CD4-positive, alpha-beta T cell treated with Interleukin-4 for 1 hour (primary cell): ENCODE data around the gene GHR.

Experiments
- DNase-seq, 2 donors: peaks; one replicate each; pipeline ENCODE4 v3.0.0-alpha.2; 2020 to 2022

Gene GHR

GRCh38 chr5:42467572-42467971 lies 44.3 kb downstream of the GHR start:
- no peak for DNase-seq

DNA sequence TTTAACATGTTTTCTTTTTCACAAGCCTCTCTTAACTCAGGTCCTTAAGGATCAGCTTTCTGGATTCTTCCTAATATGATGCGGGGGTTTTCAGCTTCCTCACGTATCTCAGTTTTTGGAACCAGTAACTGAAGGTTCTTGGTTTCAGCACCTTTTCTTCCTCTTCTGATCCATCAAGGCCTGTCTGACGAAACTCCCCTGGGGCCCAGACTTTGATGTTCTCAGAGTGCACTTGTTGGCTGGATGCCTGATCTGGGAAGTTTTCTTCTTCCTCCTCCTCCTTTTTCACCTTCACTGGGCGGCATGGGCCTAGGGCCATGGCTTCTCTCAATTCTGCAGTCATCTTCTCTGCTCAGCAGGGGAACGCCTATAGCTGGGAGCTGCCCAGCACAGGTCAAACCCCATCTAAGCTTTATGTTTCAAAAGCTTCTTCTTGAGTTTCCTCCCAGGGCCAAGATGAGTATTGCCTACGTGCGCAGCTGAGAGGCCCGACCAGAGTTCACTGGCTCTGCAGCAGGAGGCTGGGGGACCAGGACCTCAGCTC lies 44.8 kb downstream of the GHR start:
- DNase-seq, result no peak

DNA sequence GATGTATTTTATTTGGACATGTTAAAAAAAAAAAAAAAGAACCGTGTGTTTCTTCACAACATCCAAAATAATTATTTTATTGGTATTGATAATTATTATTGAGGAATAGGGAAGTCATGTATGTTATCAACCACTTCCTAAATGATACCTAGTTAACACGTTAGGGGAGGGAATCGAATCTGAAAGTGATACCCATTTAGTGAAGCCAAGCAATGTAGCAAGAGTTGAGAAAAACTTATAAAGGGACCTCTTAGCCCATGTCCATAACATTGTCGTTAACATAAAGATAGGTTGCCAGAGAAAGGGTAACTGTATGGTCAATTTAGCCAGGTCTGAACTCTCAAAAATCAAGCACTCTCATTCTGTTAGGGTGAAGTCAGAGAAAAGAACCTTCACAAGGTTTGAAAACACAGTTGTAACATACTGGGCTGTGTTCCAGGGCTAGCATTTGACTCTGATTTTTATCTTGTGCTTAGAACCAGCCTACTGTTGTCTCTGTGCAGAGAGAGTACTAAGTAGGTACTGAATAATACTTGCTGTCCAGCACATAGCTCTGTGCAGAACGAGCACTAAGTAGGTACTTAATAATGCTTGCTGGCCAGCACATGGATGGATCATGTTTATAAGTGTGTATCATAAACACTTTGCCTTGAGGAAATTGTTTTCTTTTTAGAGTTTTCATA lies 60.4 kb downstream of the GHR start:
- no peak for DNase-seq

DNA sequence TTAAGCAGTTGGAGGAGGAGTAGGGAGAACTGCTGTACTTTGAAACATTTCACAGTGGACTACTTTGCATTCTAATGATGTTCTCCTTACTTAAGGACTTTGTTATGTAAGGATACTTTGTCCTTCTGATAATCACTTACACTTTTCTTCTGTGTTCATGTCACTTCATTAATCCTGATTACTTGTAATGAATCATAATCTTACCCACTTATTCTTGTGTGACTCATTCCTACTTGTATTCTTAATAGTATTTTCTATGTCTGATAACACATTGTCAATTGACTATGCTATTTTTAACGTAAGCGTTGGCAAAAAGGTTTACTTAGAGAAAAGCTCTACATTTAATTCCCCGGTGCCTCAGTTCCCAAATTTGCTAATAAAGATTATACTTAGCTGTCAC lies 63.8 kb downstream of the GHR start:
- no peak for DNase-seq

DNA sequence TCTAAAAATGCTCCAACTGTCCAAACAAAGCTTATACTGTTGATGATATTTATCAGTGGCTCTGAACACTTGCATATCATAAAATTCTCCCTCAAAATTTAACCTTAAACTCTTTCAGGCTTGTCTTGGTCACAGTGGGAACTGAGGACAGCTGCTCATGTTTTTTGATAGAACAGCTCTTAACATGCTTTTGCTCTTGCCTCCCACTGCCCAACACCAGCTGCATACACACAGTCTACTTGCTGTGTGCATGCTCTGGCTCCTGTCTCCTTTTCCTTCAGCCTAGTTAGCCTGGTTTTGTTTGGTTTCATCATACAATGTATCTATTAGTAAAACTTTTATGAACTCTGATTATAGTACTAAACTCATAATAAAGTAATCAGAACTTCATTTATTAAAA lies 64.6 kb downstream of the GHR start:
- DNase-seq, result no peak

GRCh38 chr5:42490831-42491230 lies 67.6 kb downstream of the GHR start:
- DNase-seq, result no peak

GRCh38 chr5:42491699-42492098 lies 68.5 kb downstream of the GHR start:
- no peak for DNase-seq

- no peak for DNase-seq
Measured at GRCh38 chr5:42492974-42493373, 69.7 kb downstream of the GHR start.

DNA sequence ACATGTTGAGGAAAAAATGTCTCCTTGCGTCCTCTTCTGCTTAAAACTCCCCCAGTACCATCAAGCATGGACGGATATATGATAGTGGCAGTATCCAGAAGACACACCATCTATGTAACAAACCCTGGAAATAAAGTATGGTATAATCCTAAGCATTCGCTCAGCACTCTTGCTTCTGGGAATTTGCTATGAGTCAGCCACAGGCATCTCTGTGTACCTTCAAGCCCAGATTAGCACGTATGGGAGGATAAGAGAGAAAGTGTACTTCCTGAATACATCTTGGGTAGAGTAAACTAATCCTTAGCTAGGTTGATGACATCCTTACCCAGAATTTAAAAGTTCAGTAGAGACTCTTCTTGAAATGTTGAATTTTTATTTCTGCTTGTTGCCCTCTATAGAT lies 71.2 kb downstream of the GHR start:
- DNase-seq, result no peak

DNA sequence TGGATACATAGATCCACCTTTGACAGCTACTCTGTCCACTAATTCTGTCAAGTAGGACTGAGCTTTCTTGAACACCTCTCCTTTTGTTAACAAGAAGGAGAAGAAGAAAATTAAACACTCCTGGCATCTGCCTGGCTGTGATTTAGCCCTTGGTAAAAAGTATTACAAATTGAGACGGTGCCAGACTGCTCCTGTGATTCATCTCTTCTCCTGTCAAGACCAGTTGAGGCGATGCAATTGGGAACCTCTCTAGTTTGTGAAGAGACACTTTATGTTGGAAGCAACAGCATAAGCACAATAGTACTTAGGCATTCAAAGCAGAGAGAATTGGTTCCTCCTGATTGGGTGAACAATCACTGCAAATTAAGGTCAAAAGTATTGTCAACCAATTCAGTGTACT lies 72.7 kb downstream of the GHR start:
- DNase-seq, result no peak

DNA sequence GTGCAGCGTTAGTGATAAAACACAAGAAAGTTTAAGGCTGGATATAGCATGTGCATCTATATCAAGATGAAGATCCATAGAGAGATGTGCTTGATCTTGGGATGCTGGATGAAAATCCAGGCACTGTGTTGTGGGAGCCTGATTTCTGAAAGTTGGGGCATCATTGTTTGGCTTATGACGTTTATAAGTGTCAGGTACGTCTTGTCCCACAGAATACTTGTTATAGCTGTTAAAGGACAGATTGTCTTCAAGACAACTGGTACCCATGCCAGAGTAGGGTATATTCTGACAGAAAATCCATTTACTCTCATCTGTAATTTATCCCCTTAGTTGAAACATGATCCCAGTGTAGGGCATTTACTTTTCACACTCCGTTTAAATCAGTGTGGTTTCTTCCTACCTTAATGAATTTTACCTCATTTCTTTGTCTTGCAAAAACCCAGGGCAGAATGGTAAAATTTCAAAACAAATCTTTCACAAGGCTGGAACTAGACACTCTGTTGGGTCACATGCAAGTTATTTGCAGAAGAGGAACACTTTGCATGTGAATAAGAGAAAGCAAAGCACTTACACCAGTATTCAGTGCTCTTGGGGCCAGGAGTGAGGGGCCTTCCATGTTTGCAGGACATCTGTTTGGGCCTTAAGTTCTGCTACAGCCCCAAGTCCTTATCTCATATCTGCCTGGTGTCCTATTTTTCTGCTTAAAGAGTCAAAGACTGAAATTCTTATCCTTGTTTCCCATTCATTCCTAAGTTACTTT lies 73.3 kb downstream of the GHR start:
- DNase-seq, result no peak

DNA sequence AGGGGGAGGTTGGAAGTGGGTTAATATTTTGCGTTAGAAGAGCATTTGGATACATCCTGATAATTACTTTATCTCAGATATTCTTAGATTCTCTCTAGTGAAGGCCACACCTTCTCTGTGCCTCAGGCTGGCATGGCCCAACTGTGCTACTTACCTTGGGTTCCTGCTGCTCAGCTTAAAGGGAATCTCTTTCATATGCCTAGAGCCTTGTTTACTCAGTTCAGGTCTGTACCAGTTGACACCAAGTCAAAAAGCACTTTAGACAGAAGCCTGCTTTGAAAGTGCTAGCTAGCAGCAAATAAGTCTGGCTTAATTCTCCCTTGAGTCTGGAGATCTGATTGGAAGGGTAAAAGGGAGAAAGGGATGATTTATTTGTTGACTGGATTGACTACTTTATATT lies 74.8 kb downstream of the GHR start:
- no peak for DNase-seq

- DNase-seq, result no peak
Measured at GRCh38 chr5:42499016-42499415, 75.8 kb downstream of the GHR start.

- DNase-seq, result no peak
Measured at GRCh38 chr5:42500003-42500599, 76.9 kb downstream of the GHR start.

- no peak for DNase-seq
Measured at GRCh38 chr5:42502613-42503470, 79.6 kb downstream of the GHR start.

DNA sequence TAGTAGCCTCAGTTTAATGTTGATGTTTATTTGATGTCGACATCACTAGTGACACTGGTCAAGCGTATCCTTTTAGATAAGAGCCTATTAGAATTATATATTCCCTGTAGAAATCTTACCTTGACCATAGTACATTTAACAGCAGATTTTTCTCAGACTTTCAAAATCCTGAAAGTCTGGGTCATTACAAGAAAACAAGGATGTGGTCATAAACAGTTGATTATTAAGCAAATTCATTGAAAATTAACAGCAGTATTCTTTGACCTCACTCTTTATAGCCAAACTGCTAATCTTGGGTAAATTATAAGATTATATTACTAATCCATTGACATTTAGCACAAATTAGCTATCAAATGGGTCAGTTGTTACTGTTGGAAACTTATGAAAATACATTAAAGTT lies 83.4 kb downstream of the GHR start:
- DNase-seq, result no peak

DNA sequence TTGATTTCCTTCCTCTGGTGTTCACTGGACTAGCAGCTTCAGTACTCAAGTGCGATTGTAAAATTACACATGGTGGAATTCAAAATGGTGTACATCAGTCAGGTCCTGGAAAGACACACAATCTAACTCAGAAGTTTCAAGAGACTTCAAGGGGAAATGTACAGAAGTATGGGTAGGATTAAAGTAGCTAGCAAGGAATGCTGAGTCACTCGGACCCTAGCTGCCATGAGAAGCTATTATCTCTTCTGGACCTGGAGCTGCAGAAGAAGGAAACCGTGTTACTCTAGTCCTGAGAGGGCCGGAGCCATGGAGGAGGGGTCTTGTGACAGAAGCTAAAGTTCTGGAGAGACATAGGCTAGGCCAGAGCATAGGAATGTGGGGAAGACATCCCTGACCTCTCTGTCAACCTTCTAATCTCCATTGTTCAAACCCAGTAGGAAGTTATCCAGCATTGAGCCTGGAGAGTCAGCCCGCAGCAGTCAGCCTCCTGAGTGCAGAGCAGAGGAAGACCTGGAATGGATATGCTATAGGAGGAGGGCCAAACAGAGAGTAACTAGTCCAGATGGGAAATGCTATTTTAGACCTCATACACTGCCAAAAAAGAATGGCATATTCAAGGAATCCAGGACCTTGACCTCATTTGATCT lies 84.3 kb downstream of the GHR start:
- DNase-seq, result no peak

GRCh38 chr5:42513246-42513645 lies 90.0 kb downstream of the GHR start:
- no peak for DNase-seq

DNA sequence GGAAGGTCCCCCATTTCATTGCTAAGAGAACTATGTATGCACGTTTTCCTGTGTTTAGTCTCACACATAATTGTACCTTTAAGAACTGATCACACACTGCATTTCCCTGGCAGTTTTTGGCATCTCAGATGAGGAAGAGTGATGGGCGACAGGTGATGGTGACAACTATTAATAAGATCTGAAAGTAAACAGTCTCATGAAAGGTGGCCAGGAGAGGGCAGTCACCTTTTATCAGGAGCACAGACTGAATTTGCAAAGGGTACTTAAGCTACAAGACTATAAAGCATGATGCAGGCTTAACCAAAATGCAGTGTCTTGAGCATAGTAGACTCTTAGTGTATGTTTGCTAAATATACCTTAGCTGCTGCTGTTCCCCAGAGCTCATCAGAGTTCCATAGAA lies 91.5 kb downstream of the GHR start:
- no peak for DNase-seq

DNA sequence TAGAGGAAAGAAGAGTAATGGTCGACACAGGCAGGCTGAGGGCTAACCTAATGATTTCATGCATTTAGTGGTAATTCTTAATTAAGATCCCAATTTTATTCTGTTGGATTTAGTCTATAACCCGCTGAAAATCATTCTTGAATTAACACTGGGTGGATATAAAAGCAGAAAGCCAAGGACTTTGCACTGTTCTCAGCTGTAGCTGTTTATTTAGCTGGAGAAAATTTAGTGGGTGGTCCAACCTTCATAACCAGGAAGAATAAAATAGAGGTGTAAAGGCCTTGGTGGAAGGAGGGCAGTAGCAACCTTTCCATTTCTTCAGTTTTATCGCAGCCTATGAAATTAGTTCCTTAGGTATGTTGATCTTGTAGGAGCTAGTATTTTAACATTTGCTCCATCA lies 92.3 kb downstream of the GHR start:
- DNase-seq, result no peak

DNA sequence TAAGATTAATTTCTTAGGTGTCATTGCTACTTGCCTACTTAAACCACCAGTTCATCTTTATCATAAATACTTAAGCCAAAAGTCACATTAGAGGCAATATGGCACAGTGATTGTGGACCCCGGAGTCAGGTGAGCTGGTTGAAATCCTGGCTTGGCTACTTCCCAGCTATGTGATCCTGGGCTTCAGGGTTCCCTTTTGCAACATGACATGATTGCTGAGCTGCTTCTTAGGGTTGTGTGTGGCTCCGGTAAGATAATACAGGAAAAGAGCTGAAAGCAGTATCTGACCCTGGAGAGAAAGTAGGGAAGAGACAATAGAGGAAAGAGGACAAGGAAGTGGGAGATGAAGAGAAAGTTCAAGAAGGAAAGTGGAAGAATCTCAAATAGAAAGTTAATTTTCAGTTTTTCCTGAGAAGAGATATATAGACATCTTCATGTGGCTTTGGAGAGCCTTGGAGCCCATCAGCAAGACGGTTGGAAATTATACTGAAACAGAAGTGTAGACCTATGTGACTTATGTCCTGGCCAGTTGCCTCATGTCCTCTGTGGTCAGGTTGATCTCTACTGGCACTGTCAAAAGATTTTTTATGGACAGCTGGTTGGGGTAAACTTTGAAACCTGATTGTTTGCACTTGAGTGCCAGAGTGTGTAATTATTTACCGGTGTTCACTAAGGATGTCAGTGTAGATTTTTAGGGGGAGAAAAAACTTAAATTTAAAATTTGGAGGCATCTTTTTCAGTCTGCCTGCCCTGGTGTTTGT lies 93.2 kb downstream of the GHR start:
- DNase-seq, result no peak

DNA sequence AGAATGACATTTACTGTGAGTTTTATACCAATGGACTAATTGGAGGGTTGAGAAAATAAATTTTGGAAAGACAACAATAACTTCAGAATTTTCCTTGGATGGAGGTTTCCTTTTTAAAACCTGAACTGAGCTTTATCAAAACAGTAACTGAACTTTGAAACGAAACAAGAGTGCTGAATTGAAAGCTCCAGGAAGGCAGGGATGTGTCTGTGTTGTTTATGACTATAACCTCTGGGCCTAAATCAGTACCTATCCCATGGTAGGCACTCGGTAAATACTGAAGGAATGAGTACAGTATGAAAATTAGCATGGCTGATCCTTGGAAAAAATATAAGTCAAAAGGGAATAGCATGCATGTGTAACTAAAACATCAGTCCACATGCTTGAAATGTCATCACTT lies 93.9 kb downstream of the GHR start:
- no peak for DNase-seq
